DMS 273 treated with DMSO at 0.1 percent for 48 hours (cell line): ENCODE results near the gene ATXN2.
"Not testable (repeated sequence)": the region's sequence is repeated elsewhere in the genome, so short reads cannot be mapped to it uniquely, and the experiment has no call there.

ENCODE experiments used
- DNase-seq: peaks from one replicate; lab custom pipeline; 2025; lab: John Stamatoyannopoulos, UW

ATXN2 gene

GRCh38 chr12:111598637-111599452 is at the start of gene ATXN2:
Gene ATXN2, minus strand, starts transcription at chr12:111599315. Its CDS starts 281 bp downstream, at chr12:111599034.
- no peak for DNase-seq

GRCh38 chr12:111645433-111645832 is 46.3 kb upstream of the ATXN2 start:
- DNase-seq = no peak

GRCh38 chr12:111643427-111643826 is 44.3 kb upstream of the ATXN2 start:
- no peak for DNase-seq

- no peak for DNase-seq
Measured at GRCh38 chr12:111642681-111643426, 43.7 kb upstream of the ATXN2 start.

GRCh38 chr12:111640506-111640905 is 41.4 kb upstream of the ATXN2 start:
- DNase-seq = no peak

- DNase-seq = no peak
Measured at GRCh38 chr12:111638556-111638955, 39.4 kb upstream of the ATXN2 start.

GRCh38 chr12:111636209-111636945 is 37.3 kb upstream of the ATXN2 start:
- DNase-seq = no peak

- DNase-seq = no peak
Measured at GRCh38 chr12:111635524-111635923, 36.4 kb upstream of the ATXN2 start.

GRCh38 chr12:111628505-111629260 is 29.6 kb upstream of the ATXN2 start:
- no peak for DNase-seq

GRCh38 chr12:111626230-111626629 is 27.1 kb upstream of the ATXN2 start:
- DNase-seq = no peak

GRCh38 chr12:111624540-111624939 is 25.4 kb upstream of the ATXN2 start:
- DNase-seq = no peak

- DNase-seq = not testable (repeated sequence)
Measured at GRCh38 chr12:111617841-111618240, 18.7 kb upstream of the ATXN2 start.

- no peak for DNase-seq
Measured at GRCh38 chr12:111616177-111616623, 17.1 kb upstream of the ATXN2 start.

GRCh38 chr12:111607239-111607638 is 8.1 kb upstream of the ATXN2 start:
- DNase-seq = no peak

GRCh38 chr12:111606767-111607230 is 7.7 kb upstream of the ATXN2 start:
- no peak for DNase-seq

GRCh38 chr12:111605911-111606766 is 7.0 kb upstream of the ATXN2 start:
- DNase-seq = no peak

- not testable (repeated sequence) for DNase-seq
Measured at GRCh38 chr12:111602857-111603256, 3.7 kb upstream of the ATXN2 start.

GRCh38 chr12:111602348-111602747 is 3.2 kb upstream of the ATXN2 start:
- DNase-seq = no peak

GRCh38 chr12:111600986-111601385 is 1.9 kb upstream of the ATXN2 start:
- not testable (repeated sequence) for DNase-seq

- DNase-seq = no peak
Measured at GRCh38 chr12:111600205-111600642, 1.1 kb upstream of the ATXN2 start.
